ENCODE data around the gene HBQ1. TPM values are rescaled to one million over a fixed set of nuclear protein-coding genes. Genes with fewer than 3 reads are reported as not detected.
"Not testable (repeated sequence)": the region's sequence is repeated elsewhere in the genome, so short reads cannot be mapped to it uniquely, and the experiment has no call there.

The HBQ1 gene
- total RNA-seq, 1 donor from 2014 or later, result 3.2 TPM

DNA sequence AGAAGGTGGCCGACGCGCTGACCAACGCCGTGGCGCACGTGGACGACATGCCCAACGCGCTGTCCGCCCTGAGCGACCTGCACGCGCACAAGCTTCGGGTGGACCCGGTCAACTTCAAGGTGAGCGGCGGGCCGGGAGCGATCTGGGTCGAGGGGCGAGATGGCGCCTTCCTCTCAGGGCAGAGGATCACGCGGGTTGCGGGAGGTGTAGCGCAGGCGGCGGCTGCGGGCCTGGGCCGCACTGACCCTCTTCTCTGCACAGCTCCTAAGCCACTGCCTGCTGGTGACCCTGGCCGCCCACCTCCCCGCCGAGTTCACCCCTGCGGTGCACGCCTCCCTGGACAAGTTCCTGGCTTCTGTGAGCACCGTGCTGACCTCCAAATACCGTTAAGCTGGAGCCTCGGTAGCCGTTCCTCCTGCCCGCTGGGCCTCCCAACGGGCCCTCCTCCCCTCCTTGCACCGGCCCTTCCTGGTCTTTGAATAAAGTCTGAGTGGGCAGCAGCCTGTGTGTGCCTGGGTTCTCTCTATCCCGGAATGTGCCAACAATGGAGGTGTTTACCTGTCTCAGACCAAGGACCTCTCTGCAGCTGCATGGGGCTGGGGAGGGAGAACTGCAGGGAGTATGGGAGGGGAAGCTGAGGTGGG is 6.9 kb upstream of the HBQ1 start:
- DNase-seq (ENCODE audit: low spot score); ATAC-seq; intact Hi-C loops (cut with DNase I): not testable (repeated sequence)

GRCh38 chr16:173928-174769 is 6.1 kb upstream of the HBQ1 start:
- ATAC-seq; intact Hi-C loops (cut with DNase I); DNase-seq (ENCODE audit: low spot score): not testable (repeated sequence)

- intact Hi-C loops (cut with DNase I), result no loop called here
- ATAC-seq, result no peak
- no peak for DNase-seq (ENCODE audit: low spot score)
Observed at GRCh38 chr16:175011-175949, 5.0 kb upstream of the HBQ1 start.

- intact Hi-C loops (cut with DNase I); ATAC-seq; DNase-seq (ENCODE audit: low spot score): not testable (repeated sequence)
Observed at GRCh38 chr16:176006-176405, 4.3 kb upstream of the HBQ1 start.

GRCh38 chr16:176477-177382 is 3.5 kb upstream of the HBQ1 start, which contains the start of gene HBA1:
TSS of gene HBA1 (plus strand) at chr16:176680. CDS start at chr16:176717, 37 bp downstream.
- intact Hi-C loops (cut with DNase I); DNase-seq (ENCODE audit: low spot score); ATAC-seq: not testable (repeated sequence)

GRCh38 chr16:177394-177822 is 2.9 kb upstream of the HBQ1 start:
- DNase-seq (ENCODE audit: low spot score) (no peak), ATAC-seq (no peak)
- intact Hi-C loops (cut with DNase I), result no loop called here

DNA sequence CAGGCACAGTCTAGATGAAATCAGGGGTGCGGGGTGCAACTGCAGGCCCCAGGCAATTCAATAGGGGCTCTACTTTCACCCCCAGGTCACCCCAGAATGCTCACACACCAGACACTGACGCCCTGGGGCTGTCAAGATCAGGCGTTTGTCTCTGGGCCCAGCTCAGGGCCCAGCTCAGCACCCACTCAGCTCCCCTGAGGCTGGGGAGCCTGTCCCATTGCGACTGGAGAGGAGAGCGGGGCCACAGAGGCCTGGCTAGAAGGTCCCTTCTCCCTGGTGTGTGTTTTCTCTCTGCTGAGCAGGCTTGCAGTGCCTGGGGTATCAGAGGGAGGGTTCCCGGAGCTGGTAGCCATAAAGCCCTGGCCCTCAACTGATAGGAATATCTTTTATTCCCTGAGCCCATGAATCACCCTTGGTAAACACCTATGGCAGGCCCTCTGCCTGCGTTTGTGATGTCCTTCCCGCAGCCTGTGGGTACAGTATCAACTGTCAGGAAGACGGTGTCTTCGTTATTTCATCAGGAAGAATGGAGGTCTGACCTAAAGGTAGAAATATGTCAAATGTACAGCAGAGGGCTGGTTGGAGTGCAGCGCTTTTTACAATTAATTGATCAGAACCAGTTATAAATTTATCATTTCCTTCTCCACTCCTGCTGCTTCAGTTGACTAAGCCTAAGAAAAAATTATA is 2.1 kb upstream of the HBQ1 start:
- DNase-seq (ENCODE audit: low spot score), result no peak
- intact Hi-C loops (cut with DNase I), result no loop called here
- ATAC-seq, result no peak

DNA sequence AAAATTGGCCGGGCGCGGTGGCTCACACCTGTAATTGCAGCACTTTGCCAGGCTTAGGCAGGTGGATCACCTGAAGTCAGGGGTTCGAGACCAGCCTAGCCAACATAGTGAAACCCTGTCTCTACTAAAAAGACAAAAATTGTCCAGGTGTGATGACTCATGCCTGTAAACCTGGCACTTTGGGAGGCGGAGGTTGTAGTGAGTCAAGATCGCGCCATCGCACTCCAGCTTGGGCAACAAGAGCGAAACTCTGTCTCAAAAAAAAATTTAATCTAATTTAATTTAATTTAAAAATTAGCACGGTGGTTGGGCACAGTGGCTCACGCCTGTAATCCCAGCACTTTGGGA is 1.6 kb upstream of the HBQ1 start:
- ATAC-seq, result no peak
- intact Hi-C loops (cut with DNase I), result no loop called here
- no peak for DNase-seq (ENCODE audit: low spot score)

DNA sequence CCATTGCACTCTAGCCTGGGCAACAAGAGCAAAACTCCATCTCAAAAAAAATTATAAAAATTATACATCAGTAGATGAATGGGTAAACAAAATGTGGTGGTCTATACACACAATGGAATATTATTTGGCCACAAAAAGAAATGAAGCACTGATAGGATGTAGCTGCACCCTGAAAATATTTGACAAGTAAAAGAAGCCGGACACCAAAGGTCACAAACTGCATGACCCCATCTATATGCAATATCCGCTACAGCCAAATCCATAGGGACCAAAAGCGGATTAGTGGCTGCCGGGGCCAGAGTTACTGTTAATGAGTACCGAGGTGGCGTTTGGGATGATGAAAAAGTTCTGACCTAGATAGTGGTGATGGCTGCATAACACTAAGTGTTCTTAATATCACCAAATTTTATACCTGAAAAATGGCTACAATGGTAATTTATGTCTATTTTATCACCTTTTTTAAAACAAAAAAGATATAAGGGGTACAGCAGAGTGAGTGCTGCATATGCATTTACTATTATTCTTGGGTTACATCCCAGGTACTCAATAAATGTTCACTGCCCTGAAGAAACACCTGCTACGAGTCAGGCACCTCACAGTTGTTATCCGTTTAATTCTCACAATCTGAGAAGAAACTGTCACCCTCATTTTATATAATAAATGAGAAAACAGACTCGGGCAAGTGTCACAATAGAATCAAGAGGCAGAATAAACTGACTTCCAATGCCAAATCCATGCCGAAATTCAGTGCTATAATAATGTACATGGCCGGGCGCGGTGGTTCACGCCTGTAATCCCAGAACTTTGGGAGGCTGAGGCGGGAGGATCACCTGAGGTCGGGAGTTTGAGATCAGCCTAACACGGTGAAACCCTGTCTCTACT is 807 bp upstream of the HBQ1 start:
- DNase-seq (ENCODE audit: low spot score), result no peak
- no peak for ATAC-seq
- intact Hi-C loops (cut with DNase I), result loop anchor here (2.0 kb wide), 1 partner anchor 73 kb away; no protein-coding TSS in a partner anchor

GRCh38 chr16:180681-181564 is 664 bp downstream of the HBQ1 start:
- ATAC-seq, result peak; percentile 72
- no peak for DNase-seq (ENCODE audit: low spot score)
- intact Hi-C loops (cut with DNase I), result loop anchor here (2.0 kb wide), 1 partner anchor 74 kb away; no protein-coding TSS in a partner anchor

GRCh38 chr16:181565-182021 is 1.3 kb downstream of the HBQ1 start:
- ATAC-seq (no peak), DNase-seq (ENCODE audit: low spot score) (peak; percentile 82)
- intact Hi-C loops (cut with DNase I), result loop anchor here (2.0 kb wide), 1 partner anchor 75 kb away; no protein-coding TSS in a partner anchor

GRCh38 chr16:183005-183404 is 2.7 kb downstream of the HBQ1 start:
- intact Hi-C loops (cut with DNase I), result no loop called here
- ATAC-seq (no peak), DNase-seq (ENCODE audit: low spot score) (no peak)

DNA sequence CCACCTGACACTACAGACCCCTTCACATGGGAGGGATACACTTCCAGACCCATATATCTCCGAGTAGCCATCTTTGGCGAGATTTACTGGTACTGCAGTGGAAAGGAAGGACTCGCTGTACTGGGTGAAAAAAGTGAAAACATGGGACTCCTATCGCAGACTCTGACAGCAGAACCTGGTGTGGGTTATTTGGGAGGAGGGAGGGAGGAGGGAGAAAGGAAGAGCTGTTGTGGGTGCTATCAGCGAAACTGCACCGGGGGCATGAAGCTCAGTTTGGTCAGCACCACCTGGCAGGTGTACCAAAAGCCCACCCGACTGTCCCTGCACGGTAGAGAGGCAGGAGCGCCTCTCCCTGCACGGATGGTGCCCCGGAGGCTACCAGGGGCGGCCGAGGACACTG is 5.0 kb downstream of the HBQ1 start:
- intact Hi-C loops (cut with DNase I), result no loop called here
- DNase-seq (ENCODE audit: low spot score), result no peak
- ATAC-seq, result peak; percentile 22

GRCh38 chr16:185691-186090 is 5.4 kb downstream of the HBQ1 start:
- intact Hi-C loops (cut with DNase I), result no loop called here
- ATAC-seq (no peak), DNase-seq (ENCODE audit: low spot score) (no peak)

GRCh38 chr16:187330-187729 is 7.1 kb downstream of the HBQ1 start:
- DNase-seq (ENCODE audit: low spot score) (no peak), ATAC-seq (no peak)
- intact Hi-C loops (cut with DNase I), result no loop called here

- no peak for DNase-seq (ENCODE audit: low spot score)
- intact Hi-C loops (cut with DNase I), result no loop called here
- no peak for ATAC-seq
Observed at GRCh38 chr16:188674-189073, 8.4 kb downstream of the HBQ1 start.
